Measurements from ENCODE around the gene TEX44. TPM values are rescaled to one million over a fixed set of nuclear protein-coding genes. Genes with fewer than 3 reads are reported as not detected.
"Not testable (repeated sequence)": the region's sequence is repeated elsewhere in the genome, so short reads cannot be mapped to it uniquely, and the experiment has no call there.

Gene TEX44
- total and polyA plus RNA-seq, 9 donors: not detected

GRCh38 chr2:231570915-231571314 is 21.7 kb upstream of the TEX44 start:
- H3K27ac ChIP-seq (ENCODE audit: low read length); DNase-seq; H3K4me3 ChIP-seq (ENCODE audit: low read length); H3K9me3 ChIP-seq (replicated peaks; ENCODE audit: control insufficient read depth, low read depth, low read length); H3K27me3 ChIP-seq (ENCODE audit: control insufficient read depth, insufficient read depth, low read length); H3K4me1 ChIP-seq (ENCODE audit: control insufficient read depth, insufficient read depth, low read length); H3K36me3 ChIP-seq (ENCODE audit: control insufficient read depth, insufficient read depth, low read length): not testable (repeated sequence)
- no CpG with 5 or more reads among the region's 5 CpGs for WGBS (ENCODE audit: insufficient coverage)

GRCh38 chr2:231571661-231572191 is 20.9 kb upstream of the TEX44 start:
- H3K4me1 ChIP-seq (ENCODE audit: control insufficient read depth, insufficient read depth, low read length): no peaks in the 10 kb centered on the region
- H3K27ac ChIP-seq (ENCODE audit: low read length): no peak overlapping the region
- H3K27me3 ChIP-seq (ENCODE audit: control insufficient read depth, insufficient read depth, low read length): no peaks in the 10 kb centered on the region
- no peak overlapping the region for H3K4me3 ChIP-seq (ENCODE audit: low read length)
- 67% methylated on average over 4 of the region's 4 CpGs for WGBS (ENCODE audit: insufficient coverage)
- peaks cover 2% of the 10 kb centered on the region for H3K9me3 ChIP-seq (replicated peaks; ENCODE audit: control insufficient read depth, low read depth, low read length)
- no peaks in the 10 kb centered on the region for H3K36me3 ChIP-seq (ENCODE audit: control insufficient read depth, insufficient read depth, low read length)
- DNase-seq: no peak

DNA sequence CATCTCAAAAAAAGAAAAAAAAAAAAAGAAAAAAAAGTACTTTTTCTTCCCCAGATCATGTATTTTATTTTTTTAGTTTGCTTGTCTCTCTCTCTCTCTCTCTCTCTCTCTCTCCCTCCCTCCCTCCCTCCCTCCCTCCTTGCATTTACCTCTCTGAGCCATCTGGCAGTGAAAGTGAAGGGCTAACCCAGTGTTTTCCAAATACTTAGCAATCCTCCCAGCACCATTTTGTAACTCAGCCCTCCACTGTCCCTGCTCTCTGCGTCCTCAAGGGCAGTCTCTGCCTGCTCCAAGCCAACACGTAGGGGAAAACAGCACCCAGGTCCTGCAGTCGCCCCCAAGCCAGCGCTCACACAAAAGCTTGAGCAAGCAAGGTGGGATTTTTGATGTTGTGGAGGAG is 19.6 kb upstream of the TEX44 start:
- H3K27ac ChIP-seq (ENCODE audit: low read length): no peak overlapping the region
- 60% methylated on average over 1 of the region's 4 CpGs for WGBS (ENCODE audit: insufficient coverage)
- no peaks in the 10 kb centered on the region for H3K9me3 ChIP-seq (replicated peaks; ENCODE audit: control insufficient read depth, low read depth, low read length)
- no peaks in the 10 kb centered on the region for H3K36me3 ChIP-seq (ENCODE audit: control insufficient read depth, insufficient read depth, low read length)
- no peak overlapping the region for H3K4me3 ChIP-seq (ENCODE audit: low read length)
- no peaks in the 10 kb centered on the region for H3K4me1 ChIP-seq (ENCODE audit: control insufficient read depth, insufficient read depth, low read length)
- peak; percentile 30 for DNase-seq
- no peaks in the 10 kb centered on the region for H3K27me3 ChIP-seq (ENCODE audit: control insufficient read depth, insufficient read depth, low read length)

DNA sequence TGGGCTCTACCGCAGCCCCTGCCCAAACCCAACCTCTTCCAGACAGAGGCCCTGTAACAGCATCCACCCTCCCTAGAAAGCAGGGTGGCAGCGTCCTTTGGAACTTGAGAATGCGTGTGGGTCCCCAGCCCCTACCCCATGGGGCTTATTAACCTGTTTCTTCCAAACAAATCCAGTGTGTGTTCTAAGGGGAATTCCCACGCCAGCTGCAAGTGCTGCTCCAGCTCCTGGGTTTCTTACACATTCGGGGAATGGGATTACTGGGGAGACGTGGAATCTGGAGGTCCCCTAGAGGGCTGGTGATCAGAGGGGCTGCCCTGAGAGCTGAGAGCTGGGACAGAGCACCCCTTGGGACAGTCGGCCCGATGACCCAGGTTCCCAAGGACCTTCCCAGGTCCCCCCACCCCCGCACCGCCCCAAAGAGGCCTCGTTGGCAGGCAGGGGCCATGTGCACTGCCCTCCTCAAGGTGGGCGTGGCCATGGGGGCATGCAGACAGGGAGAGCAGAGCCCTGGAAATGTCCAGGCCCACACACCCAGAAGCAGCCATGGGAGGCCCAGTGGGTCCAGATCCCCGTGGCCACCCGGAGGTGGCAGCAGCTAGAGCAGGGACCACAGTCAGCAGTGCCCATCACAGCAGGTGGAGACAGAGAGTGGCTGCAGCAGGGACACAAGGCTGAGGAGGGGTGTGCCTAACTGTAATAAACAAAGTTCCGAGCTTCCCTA is 18.8 kb upstream of the TEX44 start:
- 57% methylated on average over 9 of the region's 15 CpGs for WGBS (ENCODE audit: insufficient coverage)
- Histone ChIP-seq H3K27me3 (ENCODE audit: control insufficient read depth, insufficient read depth, low read length) (no peaks in the 10 kb centered on the region), H3K4me1 (ENCODE audit: control insufficient read depth, insufficient read depth, low read length) (no peaks in the 10 kb centered on the region), H3K36me3 (ENCODE audit: control insufficient read depth, insufficient read depth, low read length) (no peaks in the 10 kb centered on the region), H3K9me3 (replicated peaks; ENCODE audit: control insufficient read depth, low read depth, low read length) (no peaks in the 10 kb centered on the region), H3K4me3 (ENCODE audit: low read length) (no peak overlapping the region), H3K27ac (ENCODE audit: low read length) (no peak overlapping the region)
- no peak for DNase-seq

DNA sequence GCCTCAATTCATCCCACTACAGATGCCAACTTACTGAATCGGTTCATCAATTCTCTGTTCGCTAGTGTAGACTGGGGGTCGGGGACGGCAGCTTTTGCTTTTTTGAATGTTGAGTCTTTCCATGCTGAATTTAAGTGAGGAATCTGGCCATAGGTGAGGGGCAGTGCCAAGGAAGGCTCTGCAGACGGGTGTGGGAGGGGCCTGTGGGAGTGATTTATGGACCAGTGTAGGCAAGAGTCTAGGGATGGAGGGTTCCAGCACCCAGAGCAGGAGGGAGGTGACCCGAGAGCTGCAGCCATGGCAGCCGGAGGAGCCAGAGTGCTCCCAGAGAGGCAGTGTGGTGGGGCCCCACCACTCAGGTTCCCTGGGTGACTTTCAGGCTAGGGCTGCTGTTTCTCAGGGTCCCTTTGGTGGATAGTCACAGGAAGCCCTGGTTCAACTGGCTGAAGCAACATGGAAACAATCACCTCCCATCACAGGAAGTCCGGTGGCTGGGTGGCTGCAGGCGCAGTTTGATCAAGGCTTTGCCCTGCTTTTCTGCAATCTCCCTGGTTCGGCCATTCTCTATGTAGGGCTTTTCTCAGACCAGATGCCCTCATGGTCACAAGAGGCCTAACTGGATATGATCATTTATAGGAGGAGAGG is 16.9 kb upstream of the TEX44 start:
- H3K4me3 ChIP-seq (ENCODE audit: low read length): no peak overlapping the region

GRCh38 chr2:231576465-231576864 is 16.2 kb upstream of the TEX44 start:
- H3K27me3 ChIP-seq (ENCODE audit: control insufficient read depth, insufficient read depth, low read length): no peaks in the 10 kb centered on the region
- no peak for DNase-seq
- H3K4me3 ChIP-seq (ENCODE audit: low read length): no peak overlapping the region
- 81% methylated on average over 2 of the region's 4 CpGs for WGBS (ENCODE audit: insufficient coverage)
- H3K27ac ChIP-seq (ENCODE audit: low read length): no peak overlapping the region
- no peaks in the 10 kb centered on the region for H3K9me3 ChIP-seq (replicated peaks; ENCODE audit: control insufficient read depth, low read depth, low read length)
- no peaks in the 10 kb centered on the region for H3K4me1 ChIP-seq (ENCODE audit: control insufficient read depth, insufficient read depth, low read length)
- no peaks in the 10 kb centered on the region for H3K36me3 ChIP-seq (ENCODE audit: control insufficient read depth, insufficient read depth, low read length)

More for the DNA sequence above, 16.9 kb upstream of the TEX44 start:
- no peak for DNase-seq
- H3K4me1 ChIP-seq (ENCODE audit: control insufficient read depth, insufficient read depth, low read length): no peaks in the 10 kb centered on the region
- H3K27ac ChIP-seq (ENCODE audit: low read length): no peak overlapping the region
- H3K27me3 ChIP-seq (ENCODE audit: control insufficient read depth, insufficient read depth, low read length): no peaks in the 10 kb centered on the region
- H3K36me3 ChIP-seq (ENCODE audit: control insufficient read depth, insufficient read depth, low read length): no peaks in the 10 kb centered on the region
- 73% methylated on average over 5 of the region's 10 CpGs for WGBS (ENCODE audit: insufficient coverage)
- no peaks in the 10 kb centered on the region for H3K9me3 ChIP-seq (replicated peaks; ENCODE audit: control insufficient read depth, low read depth, low read length)

- H3K9me3 ChIP-seq (replicated peaks; ENCODE audit: control insufficient read depth, low read depth, low read length); DNase-seq; H3K4me1 ChIP-seq (ENCODE audit: control insufficient read depth, insufficient read depth, low read length); H3K4me3 ChIP-seq (ENCODE audit: low read length); H3K27me3 ChIP-seq (ENCODE audit: control insufficient read depth, insufficient read depth, low read length); H3K27ac ChIP-seq (ENCODE audit: low read length); H3K36me3 ChIP-seq (ENCODE audit: control insufficient read depth, insufficient read depth, low read length): not testable (repeated sequence)
- WGBS (ENCODE audit: insufficient coverage): 100% methylated on average over 2 of the region's 2 CpGs
Measured at GRCh38 chr2:231578655-231579054, 14.0 kb upstream of the TEX44 start.

GRCh38 chr2:231579560-231579959 is 13.1 kb upstream of the TEX44 start:
- 86% methylated on average over 3 of the region's 3 CpGs for whole genome bisulfite sequencing (ENCODE audit: insufficient coverage)
- H3K4me1 ChIP-seq (ENCODE audit: control insufficient read depth, insufficient read depth, low read length): no peaks in the 10 kb centered on the region
- no peak overlapping the region for H3K4me3 ChIP-seq (ENCODE audit: low read length)
- no peak for DNase-seq
- no peaks in the 10 kb centered on the region for H3K36me3 ChIP-seq (ENCODE audit: control insufficient read depth, insufficient read depth, low read length)
- H3K27ac ChIP-seq (ENCODE audit: low read length): no peak overlapping the region
- H3K9me3 ChIP-seq (replicated peaks; ENCODE audit: control insufficient read depth, low read depth, low read length): no peaks in the 10 kb centered on the region
- no peaks in the 10 kb centered on the region for H3K27me3 ChIP-seq (ENCODE audit: control insufficient read depth, insufficient read depth, low read length)

DNA sequence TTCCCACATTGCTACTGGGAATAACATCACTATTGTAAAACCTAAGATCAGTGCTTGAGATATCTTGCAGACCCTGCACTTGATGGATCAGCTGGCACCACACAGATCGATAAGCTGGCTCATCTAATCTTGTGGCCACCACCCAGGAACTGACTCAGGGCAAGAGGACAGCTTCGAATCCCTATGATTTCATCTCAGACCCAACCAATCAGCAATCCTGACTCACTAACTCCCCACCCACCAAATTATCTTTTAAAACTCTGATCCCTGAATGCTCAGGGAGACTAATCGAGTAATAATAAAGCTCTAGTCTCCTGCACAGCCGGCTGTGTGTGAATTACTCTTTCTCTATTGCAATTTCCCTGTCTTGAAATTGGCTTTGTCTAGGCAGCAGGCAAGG is 11.3 kb upstream of the TEX44 start:
- H3K4me3 ChIP-seq (ENCODE audit: low read length): no peak overlapping the region
- no peaks in the 10 kb centered on the region for H3K4me1 ChIP-seq (ENCODE audit: control insufficient read depth, insufficient read depth, low read length)
- no peaks in the 10 kb centered on the region for H3K36me3 ChIP-seq (ENCODE audit: control insufficient read depth, insufficient read depth, low read length)
- H3K9me3 ChIP-seq (replicated peaks; ENCODE audit: control insufficient read depth, low read depth, low read length): no peaks in the 10 kb centered on the region
- WGBS (ENCODE audit: insufficient coverage): 59% methylated on average over 3 of the region's 4 CpGs
- H3K27me3 ChIP-seq (ENCODE audit: control insufficient read depth, insufficient read depth, low read length): no peaks in the 10 kb centered on the region
- no peak overlapping the region for H3K27ac ChIP-seq (ENCODE audit: low read length)
- DNase-seq: no peak

DNA sequence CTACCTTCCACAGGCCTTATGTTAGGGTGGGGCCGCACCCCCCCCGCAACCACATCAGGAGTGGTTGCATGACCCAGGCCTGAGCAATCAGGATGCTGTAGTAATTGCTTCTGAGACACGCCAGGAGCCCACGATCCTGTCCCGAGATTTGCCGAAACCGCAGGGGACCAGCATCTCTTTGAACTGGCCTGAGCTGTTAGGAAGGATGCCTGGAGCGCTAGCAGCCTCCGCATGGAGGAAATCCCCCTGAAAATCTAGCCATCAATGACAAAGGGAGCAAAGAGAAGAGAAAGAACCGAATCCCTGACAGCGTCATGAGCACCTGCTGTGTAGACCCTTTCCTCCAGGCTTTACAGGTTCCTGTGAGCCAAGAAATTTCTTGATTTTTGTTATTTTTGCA is 8.7 kb upstream of the TEX44 start:
- no peaks in the 10 kb centered on the region for H3K27me3 ChIP-seq (ENCODE audit: control insufficient read depth, insufficient read depth, low read length)
- no peak for DNase-seq
- no peaks in the 10 kb centered on the region for H3K36me3 ChIP-seq (ENCODE audit: control insufficient read depth, insufficient read depth, low read length)
- H3K9me3 ChIP-seq (replicated peaks; ENCODE audit: control insufficient read depth, low read depth, low read length): no peaks in the 10 kb centered on the region
- peak overlapping the region; percentile 35 for H3K27ac ChIP-seq (ENCODE audit: low read length)
- H3K4me1 ChIP-seq (ENCODE audit: control insufficient read depth, insufficient read depth, low read length): no peaks in the 10 kb centered on the region
- no peak overlapping the region for H3K4me3 ChIP-seq (ENCODE audit: low read length)
- WGBS (ENCODE audit: insufficient coverage): 31% methylated on average over 9 of the region's 11 CpGs
